MCF 10A (cell line): Measurements from ENCODE around the gene EBNA1BP2. TPM values are rescaled to one million over a fixed set of nuclear protein-coding genes. Genes with fewer than 3 reads are reported as not detected.

Experiments used
- BruUV-seq: library from RNA; stranded (reverse); fragments of 400-500 nt; replicated peaks from 2 replicates; lab custom pipeline; 2021; lab: Mats Ljungman, UMichigan
- CTCF ChIA-PET: fragments of 300-600 bp; sonication (Branson Sonifier 250); formaldehyde crosslinking; extraction: SDS; loops from one replicate; lab custom pipeline; 2021; ENCODE audit warnings: antibody characterized with exemption, inconsistent platforms; lab: Yijun Ruan, JAX
- POLR2A ChIA-PET: fragments of 300-600, 350-650 bp; sonication (Branson Sonifier 250); formaldehyde crosslinking; extraction: SDS; loops from one replicate; lab custom pipeline; 2020; ENCODE audit warnings: antibody characterized with exemption, inconsistent platforms; lab: Yijun Ruan, JAX
- DNase-seq: peaks from one replicate; pipeline ENCODE4 v3.0.0-alpha.2; 2018; ENCODE audit not compliant: unreplicated experiment
- H3K27ac Mint-ChIP-seq: one replicate; pipeline ENCODE4 v1.8.0; 2022; ENCODE audit warnings: mild to moderate bottlenecking, low read depth, mixed read lengths; ENCODE audit not compliant: unreplicated experiment
- H3K27me3 Mint-ChIP-seq: one replicate; pipeline ENCODE4 v1.8.0; 2022; ENCODE audit warnings: mixed read lengths; ENCODE audit not compliant: insufficient read depth, unreplicated experiment
- H3K36me3 Mint-ChIP-seq: one replicate; pipeline ENCODE4 v1.8.0; 2022; ENCODE audit warnings: mild to moderate bottlenecking, moderate library complexity, mixed read lengths; ENCODE audit not compliant: insufficient read depth, unreplicated experiment
- H3K4me1 Mint-ChIP-seq: one replicate; pipeline ENCODE4 v1.8.0; 2022; ENCODE audit warnings: mixed read lengths; ENCODE audit not compliant: insufficient read depth, unreplicated experiment
- H3K4me3 Mint-ChIP-seq: one replicate; pipeline ENCODE4 v1.8.0; 2022; ENCODE audit warnings: mild to moderate bottlenecking, moderate library complexity, mixed read lengths; ENCODE audit not compliant: unreplicated experiment
- H3K9me3 Mint-ChIP-seq: one replicate; pipeline ENCODE4 v1.8.0; 2022; ENCODE audit warnings: mixed read lengths; ENCODE audit not compliant: unreplicated experiment
- CTCF ChIP-seq: fragments of 200-600 bp; IDR thresholded peaks from one replicate; pipeline ENCODE4 v1.8.0; 2022; ENCODE audit warnings: antibody characterized with exemption, mild to moderate bottlenecking; ENCODE audit not compliant: unreplicated experiment
- intact Hi-C: fragments of 100-400 bp; cut with micrococcal nuclease; formaldehyde crosslinking; loops from 2 replicates; pipeline ENCODE4 v1.14.1; 2022
- total RNA-seq: library from RNA; stranded (reverse); gene quantifications from 2 replicates; pipeline ENCODE4 v1.2.3, GENCODE V29; 2022

Gene EBNA1BP2
- total RNA-seq, 1 experiment from 2014 or later, result 171 TPM

- no TSS peak for BruUV-seq
- Mint-ChIP-seq H3K9me3 (no peaks in the 10 kb centered on the region), H3K36me3 (no peaks in the 10 kb centered on the region), H3K4me1 (peaks cover 18% of the 10 kb centered on the region), H3K4me3 (peak overlapping the region; percentile 68), H3K27ac (peak overlapping the region; percentile 89), H3K27me3 (no peaks in the 10 kb centered on the region)
- ChIA-PET CTCF (interaction anchor here (0.6 to 1.4 kb wide), 4 partner anchors 11 to 35 kb away, joined by 4 to 8 read pairs (median 6); partner anchors contain the start of genes CFAP57 and EBNA1BP2), POLR2A (interaction anchor here (0.8 to 3.0 kb wide), 12 partner anchors 9 to 500 kb away, joined by 3 to 20 read pairs (median 5); partner anchors contain the start of genes CDC20, CFAP57, EBNA1BP2 and ELOVL1)
- TF ChIP-seq CTCF, result no peak
- intact Hi-C loops, result no loop called here
- DNase-seq, result peak; percentile 75
Observed at GRCh38 chr1:43206600-43207228, 34.6 kb upstream of the EBNA1BP2 start.

- no peak overlapping the region for H3K4me3 Mint-ChIP-seq
- no peak for TF ChIP-seq CTCF
- H3K27me3 Mint-ChIP-seq, result no peaks in the 10 kb centered on the region
- BruUV-seq, result no TSS peak
- ChIA-PET POLR2A (interaction anchor here (0.6 to 3.0 kb wide), 4 partner anchors 34 to 1121 kb away, joined by 3 to 20 read pairs (median 4); partner anchors contain the start of genes CFAP57, EBNA1BP2 and ELOVL1), CTCF (interaction anchor here (0.8 to 1.4 kb wide), 4 partner anchors 10 to 207 kb away, joined by 3 to 8 read pairs (median 4); partner anchors contain the start of genes CFAP57 and EBNA1BP2)
- peaks cover 18% of the 10 kb centered on the region for H3K4me1 Mint-ChIP-seq
- peak; percentile 8 for DNase-seq
- intact Hi-C loops, result no loop called here
- no peaks in the 10 kb centered on the region for H3K9me3 Mint-ChIP-seq
- H3K36me3 Mint-ChIP-seq, result no peaks in the 10 kb centered on the region
- peak overlapping the region; percentile 89 for H3K27ac Mint-ChIP-seq
Observed at GRCh38 chr1:43205671-43206070, 33.6 kb upstream of the EBNA1BP2 start.

- no peaks in the 10 kb centered on the region for H3K27me3 Mint-ChIP-seq
- intact Hi-C loops, result no loop called here
- H3K9me3 Mint-ChIP-seq, result no peaks in the 10 kb centered on the region
- no peak for DNase-seq
- peaks cover 18% of the 10 kb centered on the region for H3K4me1 Mint-ChIP-seq
- no TSS peak for BruUV-seq
- CTCF ChIA-PET, result interaction anchor here (0.7 kb wide), 1 partner anchor 802 kb away, joined by 3 read pairs; no protein-coding TSS in a partner anchor
- no peaks in the 10 kb centered on the region for H3K36me3 Mint-ChIP-seq
- H3K4me3 Mint-ChIP-seq, result no peak overlapping the region
- POLR2A ChIA-PET, result interaction anchor here (2.0 kb wide), 1 partner anchor 11 kb away, joined by 4 read pairs; no protein-coding TSS in a partner anchor
- TF ChIP-seq CTCF, result no peak
- H3K27ac Mint-ChIP-seq, result no peak overlapping the region
Observed at GRCh38 chr1:43204394-43204793, 32.3 kb upstream of the EBNA1BP2 start.

GRCh38 chr1:43203859-43204258, 31.8 kb upstream of the EBNA1BP2 start:
- intact Hi-C loops, result no loop called here
- BruUV-seq, result no TSS peak
- POLR2A ChIA-PET, result interaction anchor here (0.7 to 2.0 kb wide), 2 partner anchors 10 to 22 kb away, joined by 3 to 4 read pairs; no protein-coding TSS in a partner anchor
- no peak for TF ChIP-seq CTCF
- Mint-ChIP-seq H3K9me3 (no peaks in the 10 kb centered on the region), H3K27me3 (no peaks in the 10 kb centered on the region), H3K27ac (no peak overlapping the region), H3K4me1 (peaks cover 18% of the 10 kb centered on the region), H3K4me3 (no peak overlapping the region), H3K36me3 (no peaks in the 10 kb centered on the region)
- CTCF ChIA-PET, result interaction anchor here (1.0 kb wide), 1 partner anchor 23 kb away, joined by 3 read pairs; no protein-coding TSS in a partner anchor
- DNase-seq, result no peak
